Skeletal muscle satellite cell (primary cell): Measurements from ENCODE around the gene RYR3.

Experiments used
- H3K27me3 ChIP-seq: 2 replicates; pipeline ENCODE4 v1.7.0; 2013; ENCODE audit warnings: low read length; ENCODE audit not compliant: control insufficient read depth, insufficient read depth
- H3K36me3 ChIP-seq: 2 replicates; pipeline ENCODE4 v1.7.0; 2013; ENCODE audit warnings: mild to moderate bottlenecking, control low read depth, low read length; ENCODE audit not compliant: insufficient read depth
- H3K4me1 ChIP-seq: 2 replicates; pipeline ENCODE4 v1.7.0; 2013; ENCODE audit warnings: low read length; ENCODE audit not compliant: control insufficient read depth, insufficient read depth
- H3K4me2 ChIP-seq: 2 replicates; pipeline ENCODE4 v1.7.0; 2013; ENCODE audit warnings: mild to moderate bottlenecking, low read length
- H3K4me3 ChIP-seq: 2 replicates; pipeline ENCODE4 v1.7.0; 2013; ENCODE audit warnings: low read length
- H3K9ac ChIP-seq: 2 replicates; pipeline ENCODE4 v1.7.0; 2013; ENCODE audit warnings: mild to moderate bottlenecking, low read depth, low read length, moderate library complexity
- H3K9me3 ChIP-seq: replicated peaks from 2 replicates; pipeline ENCODE4 v1.7.0; 2013; ENCODE audit warnings: mild to moderate bottlenecking, control low read depth, low read length

Gene RYR3

GRCh38 chr15:33680336-33680735, 369.6 kb downstream of the RYR3 start:
- Histone ChIP-seq H3K9ac (no peak overlapping the region), H3K4me1 (no peaks in the 10 kb centered on the region), H3K36me3 (no peaks in the 10 kb centered on the region), H3K4me2 (no peak overlapping the region), H3K9me3 (no peaks in the 10 kb centered on the region), H3K4me3 (no peak overlapping the region), H3K27me3 (peaks cover 37% of the 10 kb centered on the region)

GRCh38 chr15:33693166-33693800, 382.5 kb downstream of the RYR3 start:
- H3K4me2 ChIP-seq = no peak overlapping the region
- H3K4me1 ChIP-seq = no peaks in the 10 kb centered on the region
- peaks cover 32% of the 10 kb centered on the region for H3K27me3 ChIP-seq
- no peak overlapping the region for H3K9ac ChIP-seq
- no peak overlapping the region for H3K4me3 ChIP-seq
- no peaks in the 10 kb centered on the region for H3K9me3 ChIP-seq
- no peaks in the 10 kb centered on the region for H3K36me3 ChIP-seq

- no peak overlapping the region for H3K4me3 ChIP-seq
- H3K4me1 ChIP-seq = no peaks in the 10 kb centered on the region
- H3K9ac ChIP-seq = no peak overlapping the region
- no peak overlapping the region for H3K4me2 ChIP-seq
- peaks cover 42% of the 10 kb centered on the region for H3K27me3 ChIP-seq
- H3K36me3 ChIP-seq = no peaks in the 10 kb centered on the region
- H3K9me3 ChIP-seq = no peaks in the 10 kb centered on the region
These were observed 387.4 kb downstream of the RYR3 start for GRCh38 chr15:33698126-33698525.

GRCh38 chr15:33699145-33699544, 388.4 kb downstream of the RYR3 start:
- Histone ChIP-seq H3K9me3 (no peaks in the 10 kb centered on the region), H3K36me3 (no peaks in the 10 kb centered on the region), H3K4me1 (no peaks in the 10 kb centered on the region), H3K4me2 (no peak overlapping the region), H3K27me3 (peaks cover 36% of the 10 kb centered on the region), H3K4me3 (no peak overlapping the region), H3K9ac (no peak overlapping the region)

- H3K36me3 ChIP-seq = no peaks in the 10 kb centered on the region
- H3K4me2 ChIP-seq = no peak overlapping the region
- no peak overlapping the region for H3K9ac ChIP-seq
- no peak overlapping the region for H3K4me3 ChIP-seq
- H3K9me3 ChIP-seq = no peaks in the 10 kb centered on the region
- H3K27me3 ChIP-seq = peaks cover 31% of the 10 kb centered on the region
- H3K4me1 ChIP-seq = no peaks in the 10 kb centered on the region
These were observed 389.1 kb downstream of the RYR3 start for GRCh38 chr15:33699691-33700447.

GRCh38 chr15:33700695-33701303, 390.0 kb downstream of the RYR3 start:
- H3K4me3 ChIP-seq = no peak overlapping the region
- no peak overlapping the region for H3K4me2 ChIP-seq
- no peaks in the 10 kb centered on the region for H3K9me3 ChIP-seq
- H3K4me1 ChIP-seq = no peaks in the 10 kb centered on the region
- no peaks in the 10 kb centered on the region for H3K36me3 ChIP-seq
- no peak overlapping the region for H3K9ac ChIP-seq
- peaks cover 25% of the 10 kb centered on the region for H3K27me3 ChIP-seq

- Histone ChIP-seq H3K4me3 (no peak overlapping the region), H3K4me2 (no peak overlapping the region), H3K9ac (no peak overlapping the region), H3K36me3 (no peaks in the 10 kb centered on the region), H3K4me1 (no peaks in the 10 kb centered on the region), H3K27me3 (peaks cover 25% of the 10 kb centered on the region), H3K9me3 (no peaks in the 10 kb centered on the region)
These were observed 390.5 kb downstream of the RYR3 start for GRCh38 chr15:33701304-33701696.

- Histone ChIP-seq H3K27me3 (no peaks in the 10 kb centered on the region), H3K4me3 (no peak overlapping the region), H3K4me2 (no peak overlapping the region), H3K9me3 (no peaks in the 10 kb centered on the region), H3K9ac (no peak overlapping the region), H3K36me3 (no peaks in the 10 kb centered on the region), H3K4me1 (no peaks in the 10 kb centered on the region)
These were observed 395.4 kb downstream of the RYR3 start for GRCh38 chr15:33706173-33706572.

GRCh38 chr15:33710748-33711147, 400.0 kb downstream of the RYR3 start:
- H3K4me3 ChIP-seq = no peak overlapping the region
- no peaks in the 10 kb centered on the region for H3K27me3 ChIP-seq
- H3K4me2 ChIP-seq = no peak overlapping the region
- H3K9me3 ChIP-seq = no peaks in the 10 kb centered on the region
- H3K36me3 ChIP-seq = no peaks in the 10 kb centered on the region
- H3K9ac ChIP-seq = no peak overlapping the region
- no peaks in the 10 kb centered on the region for H3K4me1 ChIP-seq

GRCh38 chr15:33716025-33716424, 405.3 kb downstream of the RYR3 start:
- no peaks in the 10 kb centered on the region for H3K9me3 ChIP-seq
- no peaks in the 10 kb centered on the region for H3K36me3 ChIP-seq
- peaks cover 8% of the 10 kb centered on the region for H3K4me1 ChIP-seq

GRCh38 chr15:33720952-33721351, 410.2 kb downstream of the RYR3 start:
- Histone ChIP-seq H3K9ac (peak overlapping the region; percentile 25), H3K36me3 (no peaks in the 10 kb centered on the region), H3K27me3 (no peaks in the 10 kb centered on the region), H3K4me2 (peak overlapping the region; percentile 44), H3K9me3 (no peaks in the 10 kb centered on the region), H3K4me1 (peaks cover 25% of the 10 kb centered on the region), H3K4me3 (no peak overlapping the region)

More at GRCh38 chr15:33716025-33716424, 405.3 kb downstream of the RYR3 start:
- Histone ChIP-seq H3K27me3 (no peaks in the 10 kb centered on the region), H3K4me2 (no peak overlapping the region), H3K9ac (no peak overlapping the region), H3K4me3 (no peak overlapping the region)
